ENCODE data around the gene SPATA32. TPM values are rescaled to one million over a fixed set of nuclear protein-coding genes. Genes with fewer than 3 reads are reported as not detected.

Gene SPATA32
- total RNA-seq, 1 experiment from 2014 or later, result 0.81 TPM

DNA sequence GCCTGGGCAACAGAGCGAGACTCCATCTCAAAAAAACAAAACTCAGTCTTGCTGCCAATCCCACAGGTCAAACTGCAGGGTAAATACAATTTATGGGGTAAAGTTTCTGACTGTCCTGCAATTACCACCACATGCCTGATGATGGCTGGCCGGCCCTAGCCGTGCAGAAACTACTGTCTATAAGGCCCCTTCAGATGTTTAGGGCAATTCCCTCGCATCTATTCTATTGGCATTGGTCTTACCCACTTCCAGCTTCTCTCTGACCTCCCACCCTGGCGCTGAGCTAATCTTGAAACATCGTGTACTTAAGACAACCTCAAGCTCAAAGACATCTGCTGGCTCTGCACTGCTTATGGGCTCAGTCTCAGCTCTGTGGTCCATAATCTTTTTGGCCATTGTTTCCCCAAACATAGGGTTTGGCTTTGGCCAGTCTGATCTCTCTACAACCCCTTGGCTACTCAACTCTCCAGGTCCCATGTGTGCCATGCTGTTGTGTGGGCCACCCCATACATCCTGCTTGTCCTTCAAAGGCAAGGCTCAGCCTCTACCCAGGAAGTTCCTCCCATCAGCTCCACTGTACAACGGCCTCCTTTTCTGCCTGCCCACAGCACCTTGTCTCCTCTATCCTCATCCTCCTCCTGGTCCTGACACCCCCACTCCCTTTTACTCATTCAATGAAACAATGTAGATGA lies 38.3 kb upstream of the SPATA32 start:
- TF ChIP-seq, protein P1, sequence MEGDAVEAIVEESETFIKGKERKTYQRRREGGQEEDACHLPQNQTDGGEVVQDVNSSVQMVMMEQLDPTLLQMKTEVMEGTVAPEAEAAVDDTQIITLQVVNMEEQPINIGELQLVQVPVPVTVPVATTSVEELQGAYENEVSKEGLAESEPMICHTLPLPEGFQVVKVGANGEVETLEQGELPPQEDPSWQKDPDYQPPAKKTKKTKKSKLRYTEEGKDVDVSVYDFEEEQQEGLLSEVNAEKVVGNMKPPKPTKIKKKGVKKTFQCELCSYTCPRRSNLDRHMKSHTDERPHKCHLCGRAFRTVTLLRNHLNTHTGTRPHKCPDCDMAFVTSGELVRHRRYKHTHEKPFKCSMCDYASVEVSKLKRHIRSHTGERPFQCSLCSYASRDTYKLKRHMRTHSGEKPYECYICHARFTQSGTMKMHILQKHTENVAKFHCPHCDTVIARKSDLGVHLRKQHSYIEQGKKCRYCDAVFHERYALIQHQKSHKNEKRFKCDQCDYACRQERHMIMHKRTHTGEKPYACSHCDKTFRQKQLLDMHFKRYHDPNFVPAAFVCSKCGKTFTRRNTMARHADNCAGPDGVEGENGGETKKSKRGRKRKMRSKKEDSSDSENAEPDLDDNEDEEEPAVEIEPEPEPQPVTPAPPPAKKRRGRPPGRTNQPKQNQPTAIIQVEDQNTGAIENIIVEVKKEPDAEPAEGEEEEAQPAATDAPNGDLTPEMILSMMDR (conservative IDR thresholded peaks at IDR 0.05), result no peak
- no peak overlapping the region for H3K27ac ChIP-seq (ENCODE audit: insufficient read length, low read depth, low read length)
- H2BK120ac ChIP-seq (ENCODE audit: low read depth, low read length, poor library complexity, severe bottlenecking), result no peak overlapping the region
- H3K9me3 Mint-ChIP-seq, result no peaks in the 10 kb centered on the region
- H3T11ph ChIP-seq (ENCODE audit: low read length), result no peak overlapping the region
- no peak overlapping the region for H4K8ac ChIP-seq (replicated peaks; ENCODE audit: insufficient read length, low read depth, low read length)
- no peak overlapping the region for H2AFZ ChIP-seq (ENCODE audit: low read length)
- no peak overlapping the region for H3K14ac ChIP-seq (ENCODE audit: insufficient read depth, low read length)
- H2BK15ac ChIP-seq (ENCODE audit: low read depth, low read length), result no peak overlapping the region
- no peak overlapping the region for H3K4ac ChIP-seq (ENCODE audit: low read depth, low read length)
- no peak overlapping the region for H3K23ac ChIP-seq (ENCODE audit: insufficient read length, low read depth, low read length)
- no peaks in the 10 kb centered on the region for H4K20me1 ChIP-seq (ENCODE audit: control insufficient read depth, insufficient read depth, insufficient read length)
- H2AK5ac ChIP-seq (ENCODE audit: insufficient read length, low read length), result no peak overlapping the region
- H3K27me3 ChIP-seq (ENCODE audit: insufficient read depth, low read length), result no peaks in the 10 kb centered on the region
- no peak overlapping the region for H4K91ac ChIP-seq (ENCODE audit: insufficient read length, low read depth, low read length)
- H2BK20ac ChIP-seq (ENCODE audit: low read depth, low read length, poor library complexity, severe bottlenecking), result no peak overlapping the region
- H2BK12ac ChIP-seq (ENCODE audit: insufficient read length, low read depth, low read length), result no peak overlapping the region
- no peak overlapping the region for H3K4me3 Mint-ChIP-seq
- peak overlapping the region in 1 of 3 experiments; percentile 10; a peak in 2 of 7 replicates for H3K27ac Mint-ChIP-seq
- H2BK5ac ChIP-seq (ENCODE audit: insufficient read length, low read length), result no peak overlapping the region
- H3K18ac ChIP-seq (ENCODE audit: insufficient read length, low read depth, low read length), result no peak overlapping the region
- H3K79me2 ChIP-seq (ENCODE audit: insufficient read depth, low read length), result no peaks in the 10 kb centered on the region; the same call in 1 of the 2 replicates
- H3K56ac ChIP-seq (ENCODE audit: insufficient read length, low read depth, low read length), result no peak overlapping the region
- H4K5ac ChIP-seq (ENCODE audit: insufficient read length, low read depth, low read length), result no peak overlapping the region
- no peaks in the 10 kb centered on the region for H3K79me1 ChIP-seq (ENCODE audit: insufficient read depth, low read depth, low read length, poor library complexity, severe bottlenecking)
- peaks cover 0 to 3% of the 10 kb centered on the region in 2 experiments; a peak in 2 of 4 replicates for H3K4me1 Mint-ChIP-seq
- H3K36me3 Mint-ChIP-seq (ENCODE audit: insufficient read depth in 1 of 3, low read depth in 3 of 3), result no peaks in the 10 kb centered on the region; a peak in 2 of 7 replicates
- no peaks in the 10 kb centered on the region for H3K4me1 ChIP-seq (ENCODE audit: insufficient read depth, low read length)
- H3K9me3 ChIP-seq (ENCODE audit: control insufficient read depth, low read depth, low read length), result no peaks in the 10 kb centered on the region
- no peak for DNase-seq
- no peaks in the 10 kb centered on the region for H3K23me2 ChIP-seq (ENCODE audit: insufficient read length, low read depth, low read length, poor library complexity, severe bottlenecking)
- no peaks in the 10 kb centered on the region for H3K27me3 Mint-ChIP-seq (ENCODE audit: low read depth)
- no peak overlapping the region for H3K9ac ChIP-seq (ENCODE audit: extremely low read depth, insufficient read length, low read length)
- no CpG with 5 or more reads among the region's 7 CpGs for WGBS (ENCODE audit: extremely low coverage, insufficient read length, low lambda C conversion rate)
- H3K4me2 ChIP-seq (ENCODE audit: insufficient read depth, insufficient read length, low read length), result no peak overlapping the region
